Esophagus muscularis mucosa (tissue), 4 donors: ENCODE measurements around the gene HIVEP1. TPM values are rescaled to one million over a fixed set of nuclear protein-coding genes. Genes with fewer than 3 reads are reported as not detected.

Experiments
- DNase-seq: peaks from one replicate; pipeline ENCODE4 v3.0.0-alpha.2; 2017; ENCODE audit errors: extremely low spot score
- H3K27ac ChIP-seq, 4 donors: fragments of 200-600 bp; sonication (generic); replicated peaks in 1 of 4; 1 replicate in 3 of 4; 2 replicates in 1 of 4; pipeline ENCODE4 v1.5.1; 2016 to 2019; ENCODE audit warnings: mild to moderate bottlenecking in 1 of 4
- H3K27me3 ChIP-seq, 4 donors: fragments of 200-600 bp; sonication (generic); one replicate each; pipeline versions ENCODE4 v1.5.1 to v1.6.0; 2016 to 2019
- H3K36me3 ChIP-seq, 4 donors: fragments of 200-600 bp; sonication (generic); one replicate each; pipeline ENCODE4 v1.5.1; 2016 to 2019
- H3K4me1 ChIP-seq, 4 donors: fragments of 200-600 bp; sonication (generic); one replicate each; pipeline ENCODE4 v1.5.1; 2016 to 2019
- H3K4me3 ChIP-seq, 4 donors: fragments of 200-600 bp; sonication (generic); 1 replicate in 2 of 4; 2 replicates in 2 of 4; pipeline ENCODE4 v1.5.1; 2016 to 2019; ENCODE audit warnings: mild to moderate bottlenecking in 4 of 4, moderate library complexity in 1 of 4
- H3K9me3 ChIP-seq, 4 donors: fragments of 200-600 bp; sonication (generic); 1 replicate in 3 of 4; 2 replicates in 1 of 4; pipeline ENCODE4 v1.5.1; 2016 to 2019
- EP300 ChIP-seq: sonication (generic); formaldehyde crosslinking; IDR thresholded peaks from one replicate; pipeline ENCODE4 v1.6.1; 2017; ENCODE audit warnings: antibody characterized with exemption
- POLR2A ChIP-seq: fragments of 450-650 bp; IDR thresholded peaks from one replicate; pipeline ENCODE4 v1.6.1; 2017; ENCODE audit warnings: antibody characterized with exemption, moderate library complexity, mild to moderate bottlenecking, low read depth
- POLR2AphosphoS5 ChIP-seq, 2 donors: sonication (generic); formaldehyde crosslinking; IDR thresholded peaks; one replicate each; pipeline ENCODE4 v1.6.1; 2017; ENCODE audit warnings: antibody characterized with exemption in 2 of 2
- WGBS: methylation state at CpG from one replicate; pipeline ENCODE4 v1.1.5; 2018; 5-methylcytosine and 5-hydroxymethylcytosine counted together
- intact Hi-C: fragments of 100-400 bp; cut with DNase I; formaldehyde crosslinking; loops from one replicate; pipeline ENCODE4 v1.15.1; 2023
- total RNA-seq, 4 donors: library from RNA; depleted of rRNA; stranded (reverse); fragments of >200 nt; gene quantifications; one replicate each; pipeline versions ENCODE4 v1.1.0 to v1.2.1, GENCODE V29; 2016
- TF ChIP-seq, protein P1 (sequence below), 3 experiments: fragments of 200-600 bp in 2 of 3; fragments of 450-650 bp in 1 of 3; sonication (generic) in 2 of 3; IDR thresholded peaks; one replicate each; pipeline ENCODE4 v1.5.1; 2017 to 2019; ENCODE audit warnings: antibody characterized with exemption in 3 of 3, mild to moderate bottlenecking in 2 of 3, moderate library complexity in 1 of 3

Gene HIVEP1
- total RNA-seq, 4 donors from 2014 or later = 16.2 to 28.3 (median 25.1) TPM

DNA sequence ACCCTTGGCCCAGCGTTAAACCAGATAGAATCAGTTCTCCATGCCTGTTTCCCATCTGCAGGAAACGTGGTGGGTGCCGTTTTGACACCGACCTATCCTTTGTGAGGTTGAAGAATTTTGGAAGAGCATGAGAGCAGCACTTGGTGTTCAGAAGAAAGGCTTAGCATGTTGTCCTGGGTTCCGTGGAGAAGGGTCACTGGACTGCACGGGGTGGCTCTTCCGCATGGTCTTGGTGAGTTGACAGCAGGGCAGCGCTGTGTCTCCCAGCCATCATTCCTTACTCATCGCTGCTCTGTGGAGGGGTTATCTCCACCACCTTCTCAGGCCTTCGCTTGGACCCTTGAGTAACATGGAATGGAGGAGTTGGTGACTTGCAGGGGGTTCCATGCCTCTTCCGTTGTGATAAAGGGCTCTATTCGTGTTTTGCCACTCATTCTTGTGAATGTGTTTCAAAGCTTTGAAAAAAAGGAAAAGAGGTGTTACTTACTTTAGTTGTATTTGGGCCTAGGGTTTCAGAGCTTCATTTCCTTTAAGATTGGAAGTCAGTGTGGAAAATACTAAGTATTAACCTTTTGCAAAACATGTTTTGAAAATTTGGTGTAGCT is 8.2 kb downstream of the HIVEP1 start:
- Histone ChIP-seq H3K27me3 (no peaks in the 10 kb centered on the region), H3K9me3 (no peaks in the 10 kb centered on the region), H3K4me1 (peaks cover 10 to 32% (median 21%) of the 10 kb centered on the region in 4 donors), H3K36me3 (peaks cover 0 to 31% (median 14%) of the 10 kb centered on the region in 4 donors), H3K4me3 (no peak overlapping the region), H3K27ac (no peak overlapping the region)
- intact Hi-C loops = no loop called here
- TF ChIP-seq EP300 = no peak
- no peak for TF ChIP-seq POLR2A
- TF ChIP-seq, protein P1, sequence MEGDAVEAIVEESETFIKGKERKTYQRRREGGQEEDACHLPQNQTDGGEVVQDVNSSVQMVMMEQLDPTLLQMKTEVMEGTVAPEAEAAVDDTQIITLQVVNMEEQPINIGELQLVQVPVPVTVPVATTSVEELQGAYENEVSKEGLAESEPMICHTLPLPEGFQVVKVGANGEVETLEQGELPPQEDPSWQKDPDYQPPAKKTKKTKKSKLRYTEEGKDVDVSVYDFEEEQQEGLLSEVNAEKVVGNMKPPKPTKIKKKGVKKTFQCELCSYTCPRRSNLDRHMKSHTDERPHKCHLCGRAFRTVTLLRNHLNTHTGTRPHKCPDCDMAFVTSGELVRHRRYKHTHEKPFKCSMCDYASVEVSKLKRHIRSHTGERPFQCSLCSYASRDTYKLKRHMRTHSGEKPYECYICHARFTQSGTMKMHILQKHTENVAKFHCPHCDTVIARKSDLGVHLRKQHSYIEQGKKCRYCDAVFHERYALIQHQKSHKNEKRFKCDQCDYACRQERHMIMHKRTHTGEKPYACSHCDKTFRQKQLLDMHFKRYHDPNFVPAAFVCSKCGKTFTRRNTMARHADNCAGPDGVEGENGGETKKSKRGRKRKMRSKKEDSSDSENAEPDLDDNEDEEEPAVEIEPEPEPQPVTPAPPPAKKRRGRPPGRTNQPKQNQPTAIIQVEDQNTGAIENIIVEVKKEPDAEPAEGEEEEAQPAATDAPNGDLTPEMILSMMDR (IDR thresholded peaks at IDR 0.05) = no peak
- TF ChIP-seq POLR2AphosphoS5 (IDR thresholded peaks at IDR 0.05) = no peak
- WGBS = 94% methylated on average over 12 of the region's 12 CpGs
- no peak for DNase-seq

DNA sequence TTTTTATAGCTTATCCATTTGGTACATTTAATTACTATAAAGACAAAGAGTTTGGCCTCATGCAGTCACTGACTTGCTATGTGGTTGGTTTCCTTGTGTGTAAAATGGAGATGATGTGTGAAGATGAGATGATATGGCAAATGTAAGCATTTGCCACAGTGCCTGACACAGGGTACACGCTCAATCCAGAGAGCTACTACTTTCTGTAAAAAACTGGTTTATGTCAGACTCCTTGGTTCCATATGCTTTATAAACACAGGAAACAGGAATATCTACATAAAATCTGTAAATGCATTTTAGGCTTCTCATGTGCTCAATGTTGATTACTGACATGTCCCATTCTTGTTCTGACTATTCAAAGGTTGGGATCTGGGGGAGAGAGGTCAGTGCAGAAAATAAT is 10.4 kb downstream of the HIVEP1 start:
- Histone ChIP-seq H3K9me3 (no peaks in the 10 kb centered on the region), H3K4me1 (peaks cover 12 to 51% (median 32%) of the 10 kb centered on the region in 4 donors), H3K27me3 (no peaks in the 10 kb centered on the region), H3K36me3 (peaks cover 0 to 20% (median 9%) of the 10 kb centered on the region in 4 donors), H3K27ac (peak overlapping the region in 3 of 4 donors; percentile 2 to 14 (median 8)), H3K4me3 (no peak overlapping the region)
- intact Hi-C loops = no loop called here
- TF ChIP-seq POLR2AphosphoS5 (IDR thresholded peaks at IDR 0.05) (no peak), POLR2A (no peak), EP300 (no peak)
- TF ChIP-seq, protein P1 (IDR thresholded peaks at IDR 0.05) = no peak
- 100% methylated on average over 1 of the region's 1 CpG for WGBS
- no peak for DNase-seq

DNA sequence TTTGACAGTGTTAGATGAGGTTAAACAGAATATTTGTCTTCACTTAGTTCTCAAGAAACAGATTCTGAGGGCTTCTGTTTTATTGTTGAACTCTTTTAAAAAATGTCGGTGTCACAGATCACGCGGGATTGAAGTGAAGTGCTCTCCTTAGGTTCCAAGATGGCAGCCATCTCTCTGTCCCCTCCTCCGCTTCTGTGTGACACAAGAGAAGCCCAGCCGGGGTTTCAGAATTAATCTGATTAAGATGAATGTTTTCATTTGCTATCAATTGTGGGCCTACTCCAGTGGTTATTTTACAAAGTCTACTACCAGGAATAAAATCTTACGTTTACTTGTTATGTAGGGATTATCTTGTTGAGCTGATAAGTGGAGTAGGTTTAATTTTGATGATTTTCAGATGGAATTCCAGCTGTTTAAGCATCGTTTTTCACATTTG is 10.9 kb downstream of the HIVEP1 start:
- TF ChIP-seq EP300 (no peak), POLR2AphosphoS5 (IDR thresholded peaks at IDR 0.05) (no peak), POLR2A (no peak)
- TF ChIP-seq, protein P1 (IDR thresholded peaks at IDR 0.05) = no peak
- H3K27ac ChIP-seq = peak overlapping the region; percentile 2 to 14 (median 6)
- WGBS = 79% methylated on average over 7 of the region's 7 CpGs

DNA sequence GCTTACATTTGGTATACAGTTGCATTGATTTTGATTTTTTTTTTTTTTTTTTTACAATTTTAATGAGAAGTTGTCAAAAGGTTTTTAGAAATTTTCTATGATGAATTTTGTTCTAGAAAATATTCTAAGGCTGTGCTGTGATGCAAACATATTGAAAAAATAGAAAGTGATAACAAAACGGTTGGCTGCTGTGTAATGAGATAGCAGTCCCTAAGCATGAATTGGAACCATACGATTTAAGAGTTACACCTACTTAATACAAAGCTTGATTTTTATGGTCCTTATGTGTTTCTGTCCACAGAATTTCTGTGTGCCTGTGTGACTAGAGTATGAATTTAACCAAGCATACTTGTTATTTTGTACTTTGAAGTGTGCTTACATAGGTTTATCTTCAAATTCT is 12.1 kb downstream of the HIVEP1 start:
- 78% methylated on average over 2 of the region's 2 CpGs for WGBS
- H3K4me3 ChIP-seq = no peak overlapping the region
- intact Hi-C loops = no loop called here
- peaks cover 0 to 2% (median 0%) of the 10 kb centered on the region in 4 donors for H3K9me3 ChIP-seq
- H3K4me1 ChIP-seq = peaks cover 12 to 51% (median 32%) of the 10 kb centered on the region in 4 donors
- H3K27ac ChIP-seq = peak overlapping the region in 3 of 4 donors; percentile 19 to 50 (median 35)
- TF ChIP-seq, protein P1 (IDR thresholded peaks at IDR 0.05) = no peak
- TF ChIP-seq EP300 (no peak), POLR2AphosphoS5 (IDR thresholded peaks at IDR 0.05) (no peak), POLR2A (no peak)
- H3K27me3 ChIP-seq = no peaks in the 10 kb centered on the region
- no peak for DNase-seq
- H3K36me3 ChIP-seq = peaks cover 0 to 3% (median 0%) of the 10 kb centered on the region in 4 donors

More for the DNA sequence above, 10.9 kb downstream of the HIVEP1 start:
- Histone ChIP-seq H3K27me3 (no peaks in the 10 kb centered on the region), H3K9me3 (no peaks in the 10 kb centered on the region), H3K4me1 (peaks cover 12 to 51% (median 32%) of the 10 kb centered on the region in 4 donors), H3K4me3 (no peak overlapping the region), H3K36me3 (peaks cover 0 to 15% (median 4%) of the 10 kb centered on the region in 4 donors)
- intact Hi-C loops = no loop called here
- no peak for DNase-seq
